ENCODE measurements around the gene TMEM218. TPM values are rescaled to one million over a fixed set of nuclear protein-coding genes. Genes with fewer than 3 reads are reported as not detected.

TMEM218 gene
- total RNA-seq, 2 experiments from 2014 or later = 11.3 TPM

- ChIA-PET CTCF (no interaction called here), POLR2A (no interaction called here)
- Mint-ChIP-seq H3K27me3 (peaks cover 15% of the 10 kb centered on the region), H3K27ac (no peak overlapping the region), H3K4me1 (no peaks in the 10 kb centered on the region), H3K9me3 (ENCODE audit: low read depth) (no peaks in the 10 kb centered on the region), H3K4me3 (no peak overlapping the region), H3K36me3 (ENCODE audit: low read depth) (no peaks in the 10 kb centered on the region)
- intact Hi-C loops (cut with DNase I, micrococcal nuclease) = no loop called here
- DNase-seq = no peak
- no peak for ATAC-seq
Observed at GRCh38 chr11:125073616-125074483, 37.6 kb downstream of the TMEM218 start.

DNA sequence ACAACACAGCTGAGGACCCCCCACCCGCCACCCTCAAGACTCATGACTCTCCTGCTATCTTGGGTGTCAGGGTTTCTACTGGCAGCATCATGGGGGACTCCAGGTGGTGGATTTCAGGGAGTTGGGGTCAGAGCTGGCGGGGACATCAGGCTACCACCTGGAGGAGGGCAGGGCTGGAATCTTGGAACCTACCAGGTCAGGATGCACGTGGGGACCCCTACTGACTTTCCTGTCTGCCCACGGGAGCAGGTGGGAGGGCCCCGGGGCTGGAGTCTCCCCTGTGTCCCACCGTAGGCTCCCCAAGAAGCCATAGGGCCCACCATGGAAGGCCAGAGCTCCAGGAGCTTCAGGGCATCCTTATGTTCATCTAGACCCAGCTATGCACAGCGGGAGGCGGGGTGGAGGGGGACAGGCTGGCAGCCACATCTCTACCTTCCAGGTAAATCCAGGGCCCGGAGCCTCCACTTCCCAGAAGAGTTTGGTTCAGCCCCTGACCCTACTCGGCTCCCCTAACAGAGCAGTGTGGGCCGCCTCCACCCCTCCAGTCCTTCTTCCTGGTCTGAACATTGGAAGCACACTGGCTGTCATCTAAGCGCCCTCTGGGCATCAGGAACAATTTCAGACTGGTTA lies 38.4 kb downstream of the TMEM218 start:
- ATAC-seq (no peak), DNase-seq (no peak)
- H3K4me1 Mint-ChIP-seq = no peaks in the 10 kb centered on the region
- no peak overlapping the region for H3K27ac Mint-ChIP-seq
- H3K27me3 Mint-ChIP-seq = peaks cover 18% of the 10 kb centered on the region
- intact Hi-C loops (cut with DNase I, micrococcal nuclease) = no loop called here
- H3K9me3 Mint-ChIP-seq (ENCODE audit: low read depth) = no peaks in the 10 kb centered on the region
- CTCF ChIA-PET = no interaction called here
- H3K4me3 Mint-ChIP-seq = no peak overlapping the region
- H3K36me3 Mint-ChIP-seq (ENCODE audit: low read depth) = no peaks in the 10 kb centered on the region
- POLR2A ChIA-PET = no interaction called here

GRCh38 chr11:125072218-125072960 lies 39.0 kb downstream of the TMEM218 start:
- Mint-ChIP-seq H3K27me3 (peaks cover 19% of the 10 kb centered on the region), H3K4me3 (no peak overlapping the region), H3K4me1 (no peaks in the 10 kb centered on the region), H3K9me3 (ENCODE audit: low read depth) (no peaks in the 10 kb centered on the region), H3K27ac (no peak overlapping the region), H3K36me3 (ENCODE audit: low read depth) (no peaks in the 10 kb centered on the region)
- ATAC-seq (no peak), DNase-seq (no peak)
- POLR2A ChIA-PET = no interaction called here
- intact Hi-C loops (cut with DNase I, micrococcal nuclease) = no loop called here
- CTCF ChIA-PET = interaction anchor here (0.6 kb wide), 1 partner anchor 49 kb away, joined by 3 read pairs; no protein-coding TSS in a partner anchor

DNA sequence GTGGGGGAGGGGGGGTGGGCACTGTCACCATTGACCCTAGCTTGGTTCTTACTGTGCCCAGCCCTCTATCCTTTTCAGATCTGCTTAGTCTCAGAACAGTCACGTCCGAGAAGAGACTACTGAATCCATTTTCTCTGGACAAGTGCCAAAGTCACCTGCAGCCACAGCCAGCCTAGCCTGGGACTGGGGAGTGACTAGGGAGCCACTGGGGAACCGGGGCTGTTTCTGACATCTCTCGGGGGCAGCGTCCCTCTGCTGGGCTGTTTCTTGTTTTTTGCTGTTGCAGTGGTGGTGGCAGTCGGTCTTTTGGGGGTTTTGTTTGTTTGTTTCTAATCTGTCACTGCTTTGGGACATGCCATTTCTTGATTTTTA lies 39.6 kb downstream of the TMEM218 start:
- Mint-ChIP-seq H3K4me3 (no peak overlapping the region), H3K9me3 (ENCODE audit: low read depth) (no peaks in the 10 kb centered on the region), H3K27me3 (peaks cover 21% of the 10 kb centered on the region), H3K4me1 (no peaks in the 10 kb centered on the region), H3K27ac (no peak overlapping the region), H3K36me3 (ENCODE audit: low read depth) (no peaks in the 10 kb centered on the region)
- CTCF ChIA-PET = interaction anchor here (0.6 kb wide), 1 partner anchor 50 kb away, joined by 3 read pairs; no protein-coding TSS in a partner anchor
- POLR2A ChIA-PET = no interaction called here
- intact Hi-C loops (cut with DNase I, micrococcal nuclease) = no loop called here
- DNase-seq (no peak), ATAC-seq (no peak)

DNA sequence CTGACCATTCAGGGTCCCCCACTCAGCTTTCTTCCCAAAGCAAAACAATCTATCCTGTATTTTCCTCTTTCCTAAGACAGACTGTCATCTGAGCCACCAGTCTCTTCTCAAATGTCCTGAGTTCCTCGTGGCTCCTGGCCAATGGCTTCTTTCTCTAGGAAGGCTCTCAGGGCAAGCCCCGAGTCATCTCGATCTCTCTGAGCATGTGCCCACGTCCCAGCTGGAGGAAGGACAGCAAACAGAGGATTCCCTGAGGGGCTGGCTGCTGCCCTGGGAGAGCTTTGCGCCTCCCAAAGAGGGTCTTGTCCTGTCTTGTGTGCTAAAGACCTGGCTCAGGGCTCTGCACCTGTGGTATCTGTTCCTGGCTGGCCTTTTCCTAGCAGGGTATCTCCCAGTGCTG lies 40.0 kb downstream of the TMEM218 start:
- Mint-ChIP-seq H3K4me1 (no peaks in the 10 kb centered on the region), H3K9me3 (ENCODE audit: low read depth) (no peaks in the 10 kb centered on the region), H3K4me3 (no peak overlapping the region), H3K36me3 (ENCODE audit: low read depth) (no peaks in the 10 kb centered on the region), H3K27ac (no peak overlapping the region), H3K27me3 (peaks cover 21% of the 10 kb centered on the region)
- intact Hi-C loops (cut with DNase I, micrococcal nuclease) = no loop called here
- DNase-seq = no peak
- POLR2A ChIA-PET = no interaction called here
- CTCF ChIA-PET = interaction anchor here (0.6 kb wide), 1 partner anchor 50 kb away, joined by 3 read pairs; no protein-coding TSS in a partner anchor
- no peak for ATAC-seq

GRCh38 chr11:125070699-125071254 lies 40.6 kb downstream of the TMEM218 start:
- POLR2A ChIA-PET = interaction anchor here (1.2 kb wide), 1 partner anchor 39 kb away, joined by 4 read pairs; no protein-coding TSS in a partner anchor
- Mint-ChIP-seq H3K36me3 (ENCODE audit: low read depth) (no peaks in the 10 kb centered on the region), H3K4me1 (no peaks in the 10 kb centered on the region)

GRCh38 chr11:125069796-125070195 lies 41.6 kb downstream of the TMEM218 start:
- no peak overlapping the region for H3K27ac Mint-ChIP-seq
- no peaks in the 10 kb centered on the region for H3K9me3 Mint-ChIP-seq (ENCODE audit: low read depth)
- H3K4me3 Mint-ChIP-seq = no peak overlapping the region
- CTCF ChIA-PET = no interaction called here
- intact Hi-C loops (cut with DNase I, micrococcal nuclease) = no loop called here
- ATAC-seq (no peak), DNase-seq (no peak)
- POLR2A ChIA-PET = interaction anchor here (1.2 kb wide), 1 partner anchor 40 kb away, joined by 4 read pairs; no protein-coding TSS in a partner anchor
- H3K36me3 Mint-ChIP-seq (ENCODE audit: low read depth) = no peaks in the 10 kb centered on the region
- no peaks in the 10 kb centered on the region for H3K4me1 Mint-ChIP-seq
- H3K27me3 Mint-ChIP-seq = peaks cover 31% of the 10 kb centered on the region

More at GRCh38 chr11:125070699-125071254, 40.6 kb downstream of the TMEM218 start:
- ATAC-seq (peak; percentile 79), DNase-seq (peak; percentile 43)
- H3K27ac Mint-ChIP-seq = no peak overlapping the region
- CTCF ChIA-PET = interaction anchor here (1.0 kb wide), 1 partner anchor 330 kb away, joined by 4 read pairs; no protein-coding TSS in a partner anchor
- peaks cover 25% of the 10 kb centered on the region for H3K27me3 Mint-ChIP-seq
- H3K4me3 Mint-ChIP-seq = no peak overlapping the region
- intact Hi-C loops (cut with DNase I, micrococcal nuclease) = no loop called here
- H3K9me3 Mint-ChIP-seq (ENCODE audit: low read depth) = no peaks in the 10 kb centered on the region

- intact Hi-C loops (cut with DNase I, micrococcal nuclease) = no loop called here
- Mint-ChIP-seq H3K9me3 (ENCODE audit: low read depth) (no peaks in the 10 kb centered on the region), H3K27me3 (peaks cover 36% of the 10 kb centered on the region), H3K36me3 (ENCODE audit: low read depth) (no peaks in the 10 kb centered on the region), H3K4me1 (peaks cover 3% of the 10 kb centered on the region), H3K27ac (no peak overlapping the region), H3K4me3 (no peak overlapping the region)
- DNase-seq (no peak), ATAC-seq (no peak)
- ChIA-PET CTCF (no interaction called here), POLR2A (no interaction called here)
Observed at GRCh38 chr11:125069008-125069407, 42.4 kb downstream of the TMEM218 start.

- H3K9me3 Mint-ChIP-seq (ENCODE audit: low read depth) = no peaks in the 10 kb centered on the region
- DNase-seq (no peak), ATAC-seq (no peak)
- peaks cover 8% of the 10 kb centered on the region for H3K4me1 Mint-ChIP-seq
- ChIA-PET POLR2A (no interaction called here), CTCF (no interaction called here)
- intact Hi-C loops (cut with DNase I, micrococcal nuclease) = no loop called here
- H3K27ac Mint-ChIP-seq = no peak overlapping the region
- H3K4me3 Mint-ChIP-seq = no peak overlapping the region
- no peaks in the 10 kb centered on the region for H3K36me3 Mint-ChIP-seq (ENCODE audit: low read depth)
- peaks cover 35% of the 10 kb centered on the region for H3K27me3 Mint-ChIP-seq
Observed at GRCh38 chr11:125068368-125068767, 43.1 kb downstream of the TMEM218 start.

GRCh38 chr11:125064070-125064469 lies 47.4 kb downstream of the TMEM218 start:
- no peak overlapping the region for H3K27ac Mint-ChIP-seq
- no peaks in the 10 kb centered on the region for H3K9me3 Mint-ChIP-seq (ENCODE audit: low read depth)
- H3K27me3 Mint-ChIP-seq = peaks cover 40% of the 10 kb centered on the region
- H3K4me3 Mint-ChIP-seq = no peak overlapping the region
- ChIA-PET CTCF (interaction anchor here (0.6 to 1.2 kb wide), 2 partner anchors 60 to 78 kb away, joined by 5 read pairs; no protein-coding TSS in a partner anchor), POLR2A (interaction anchor here (0.7 kb wide), 1 partner anchor 42 kb away, joined by 3 read pairs; no protein-coding TSS in a partner anchor)
- no peak for ATAC-seq
- H3K36me3 Mint-ChIP-seq (ENCODE audit: low read depth) = no peaks in the 10 kb centered on the region
- DNase-seq = no peak
- peaks cover 13% of the 10 kb centered on the region for H3K4me1 Mint-ChIP-seq
- intact Hi-C loops (cut with DNase I, micrococcal nuclease) = no loop called here

DNA sequence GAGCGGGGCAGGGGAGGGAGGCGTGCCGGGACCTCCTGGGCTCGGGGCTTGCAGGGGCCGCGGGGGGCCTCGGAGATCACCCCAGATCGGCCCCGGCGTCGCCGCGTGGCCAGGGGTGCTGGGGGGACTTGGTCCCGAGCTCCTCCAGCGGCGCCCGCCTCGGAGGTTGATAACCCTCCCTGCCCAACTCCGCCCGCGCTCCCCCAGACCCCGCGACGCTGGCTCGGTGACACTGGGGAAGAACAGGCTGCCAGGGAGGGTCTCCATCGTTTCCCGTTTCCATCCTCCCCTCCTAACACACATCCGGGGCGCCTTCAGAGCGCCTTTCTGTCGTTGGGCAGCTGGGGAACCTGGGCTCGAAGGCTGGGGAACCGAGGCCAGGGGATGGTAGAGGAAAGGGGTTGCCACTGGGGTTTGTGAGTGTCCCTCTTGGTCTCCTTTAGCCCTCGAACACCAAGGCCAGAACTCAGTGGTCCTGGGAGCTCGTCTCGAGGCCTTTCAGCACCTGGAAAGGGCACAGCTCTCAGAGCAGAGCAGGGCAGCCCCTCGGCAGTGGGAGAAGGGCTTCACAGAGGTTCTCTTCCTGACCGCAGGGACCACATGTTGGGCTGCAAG lies 47.9 kb downstream of the TMEM218 start:
- Mint-ChIP-seq H3K9me3 (ENCODE audit: low read depth) (no peaks in the 10 kb centered on the region), H3K4me1 (peaks cover 13% of the 10 kb centered on the region), H3K4me3 (peak overlapping the region; percentile 43), H3K27me3 (peaks cover 39% of the 10 kb centered on the region), H3K27ac (no peak overlapping the region), H3K36me3 (ENCODE audit: low read depth) (no peaks in the 10 kb centered on the region)
- CTCF ChIA-PET = interaction anchor here (0.7 to 1.2 kb wide), 3 partner anchors 78 to 193 kb away, joined by 3 to 5 read pairs (median 3); no protein-coding TSS in a partner anchor
- ATAC-seq (peak; percentile 21), DNase-seq (no peak)
- intact Hi-C loops (cut with DNase I, micrococcal nuclease) = no loop called here
- POLR2A ChIA-PET = interaction anchor here (0.7 kb wide), 1 partner anchor 42 kb away, joined by 3 read pairs; no protein-coding TSS in a partner anchor

Data from activated CD4-positive, alpha-beta T cell treated with anti-CD3 and anti-CD28 coated beads for 36 hours (primary cell).